Calu3 (cell line): Measurements from ENCODE around the gene GUCY2D. TPM values are rescaled to one million over a fixed set of nuclear protein-coding genes. Genes with fewer than 3 reads are reported as not detected.
"Not testable (repeated sequence)": the region's sequence is repeated elsewhere in the genome, so short reads cannot be mapped to it uniquely, and the experiment has no call there.

Experiments
- BruUV-seq: library from RNA; stranded (reverse); fragments of 400-500 nt; replicated peaks from 2 replicates; lab custom pipeline; 2021; lab: Mats Ljungman, UMichigan
- CTCF ChIA-PET: fragments of 300-600 bp; sonication (Branson Sonifier 250); formaldehyde crosslinking; loops from one replicate; lab custom pipeline; 2022; ENCODE audit warnings: antibody characterized with exemption; lab: Charles Lee
- DNase-seq: peaks from one replicate; pipeline ENCODE4 v3.0.0; 2022
- H3K27ac Mint-ChIP-seq: one replicate; pipeline ENCODE4 v1.8.0; 2022; ENCODE audit warnings: mixed read lengths; ENCODE audit not compliant: unreplicated experiment
- H3K27me3 Mint-ChIP-seq: one replicate; pipeline ENCODE4 v1.8.0; 2022; ENCODE audit warnings: mixed read lengths; ENCODE audit not compliant: unreplicated experiment
- H3K36me3 Mint-ChIP-seq: one replicate; pipeline ENCODE4 v1.8.0; 2022; ENCODE audit warnings: mild to moderate bottlenecking, moderate library complexity, mixed read lengths; ENCODE audit not compliant: insufficient read depth, unreplicated experiment
- H3K4me1 Mint-ChIP-seq: one replicate; pipeline ENCODE4 v1.8.0; 2022; ENCODE audit warnings: mild to moderate bottlenecking, low read depth, mixed read lengths; ENCODE audit not compliant: unreplicated experiment
- H3K4me3 Mint-ChIP-seq: one replicate; pipeline ENCODE4 v1.8.0; 2022; ENCODE audit warnings: mild to moderate bottlenecking, low read depth, moderate library complexity, mixed read lengths; ENCODE audit not compliant: unreplicated experiment
- H3K9me3 Mint-ChIP-seq: one replicate; pipeline ENCODE4 v1.8.0; 2022; ENCODE audit warnings: low read depth, mixed read lengths; ENCODE audit not compliant: unreplicated experiment
- intact Hi-C: fragments of 100-400 bp; cut with micrococcal nuclease; formaldehyde crosslinking; loops from one replicate; pipeline ENCODE4 v1.10.0; 2022; ENCODE audit not compliant: unreplicated experiment
- total RNA-seq: library from RNA; stranded (reverse); gene quantifications from 2 replicates; pipeline ENCODE4 v1.2.3, GENCODE V29; 2022
- TF ChIP-seq, protein P1 (sequence below): fragments of 200-600 bp; IDR thresholded peaks from one replicate; pipeline ENCODE4 v1.8.0; 2022; ENCODE audit warnings: antibody characterized with exemption; ENCODE audit not compliant: unreplicated experiment

The GUCY2D gene
- total RNA-seq, 1 experiment from 2014 or later = not detected

DNA sequence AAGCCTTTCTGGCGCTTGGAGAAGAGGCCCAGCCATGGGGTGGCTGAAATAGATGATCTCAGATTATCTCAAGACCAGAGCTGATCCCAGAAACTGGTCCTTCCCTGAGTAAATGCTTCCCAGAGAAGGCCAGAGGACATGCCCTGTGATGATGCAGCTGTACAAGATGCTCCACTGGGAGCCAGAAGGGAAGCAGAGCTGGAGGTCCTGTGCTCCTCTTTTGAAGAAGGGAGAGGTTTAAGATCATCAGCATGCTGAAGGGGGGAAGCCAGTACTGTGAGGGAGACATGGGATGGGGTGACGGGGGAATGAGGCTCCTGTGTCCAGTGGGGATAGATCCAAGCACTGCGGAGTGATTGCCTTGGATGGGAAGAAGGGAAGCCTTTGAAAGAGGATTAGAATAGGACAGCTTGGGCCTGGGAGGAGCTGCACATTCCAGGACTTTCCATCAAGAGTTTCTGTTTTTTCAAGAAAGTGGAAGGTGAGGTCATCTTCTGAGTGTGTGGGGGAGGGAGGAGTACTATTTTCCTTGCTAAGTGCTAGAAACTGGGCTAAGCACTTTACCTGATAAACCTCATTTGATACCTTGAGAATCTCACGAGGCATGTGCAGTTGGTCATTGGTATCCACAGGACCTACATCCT lies 20.1 kb downstream of the GUCY2D start:
- CTCF ChIA-PET = no interaction called here
- TF ChIP-seq, protein P1, sequence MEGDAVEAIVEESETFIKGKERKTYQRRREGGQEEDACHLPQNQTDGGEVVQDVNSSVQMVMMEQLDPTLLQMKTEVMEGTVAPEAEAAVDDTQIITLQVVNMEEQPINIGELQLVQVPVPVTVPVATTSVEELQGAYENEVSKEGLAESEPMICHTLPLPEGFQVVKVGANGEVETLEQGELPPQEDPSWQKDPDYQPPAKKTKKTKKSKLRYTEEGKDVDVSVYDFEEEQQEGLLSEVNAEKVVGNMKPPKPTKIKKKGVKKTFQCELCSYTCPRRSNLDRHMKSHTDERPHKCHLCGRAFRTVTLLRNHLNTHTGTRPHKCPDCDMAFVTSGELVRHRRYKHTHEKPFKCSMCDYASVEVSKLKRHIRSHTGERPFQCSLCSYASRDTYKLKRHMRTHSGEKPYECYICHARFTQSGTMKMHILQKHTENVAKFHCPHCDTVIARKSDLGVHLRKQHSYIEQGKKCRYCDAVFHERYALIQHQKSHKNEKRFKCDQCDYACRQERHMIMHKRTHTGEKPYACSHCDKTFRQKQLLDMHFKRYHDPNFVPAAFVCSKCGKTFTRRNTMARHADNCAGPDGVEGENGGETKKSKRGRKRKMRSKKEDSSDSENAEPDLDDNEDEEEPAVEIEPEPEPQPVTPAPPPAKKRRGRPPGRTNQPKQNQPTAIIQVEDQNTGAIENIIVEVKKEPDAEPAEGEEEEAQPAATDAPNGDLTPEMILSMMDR = no peak
- no peak for DNase-seq
- no peaks in the 10 kb centered on the region for H3K9me3 Mint-ChIP-seq
- peaks cover 8% of the 10 kb centered on the region for H3K4me1 Mint-ChIP-seq
- H3K36me3 Mint-ChIP-seq = no peaks in the 10 kb centered on the region
- H3K4me3 Mint-ChIP-seq = no peak overlapping the region
- no TSS peak for BruUV-seq
- no peak overlapping the region for H3K27ac Mint-ChIP-seq
- H3K27me3 Mint-ChIP-seq = peaks cover 29% of the 10 kb centered on the region
- intact Hi-C loops = no loop called here

DNA sequence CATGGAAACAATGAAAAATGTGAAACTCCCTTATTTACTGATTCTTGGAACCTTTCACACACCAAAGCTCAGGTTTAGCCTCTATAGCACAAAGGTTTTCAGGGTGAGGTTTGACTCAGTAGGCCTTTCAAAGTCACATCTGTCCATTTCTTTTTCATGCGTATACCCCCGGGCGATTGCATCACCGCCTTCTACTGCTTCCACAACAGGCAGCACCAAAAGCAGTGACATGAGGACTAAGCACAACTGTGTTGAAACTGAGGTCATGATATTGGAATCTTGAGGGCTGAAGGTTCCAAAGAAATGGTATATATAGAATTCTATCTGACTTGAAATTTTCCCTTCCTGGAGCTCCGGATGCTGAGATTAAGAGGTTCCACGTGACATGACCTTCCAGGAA lies 21.7 kb downstream of the GUCY2D start:
- BruUV-seq, CTCF ChIA-PET, H3K9me3 Mint-ChIP-seq, H3K36me3 Mint-ChIP-seq, H3K27ac Mint-ChIP-seq, intact Hi-C loops, H3K4me1 Mint-ChIP-seq, H3K4me3 Mint-ChIP-seq, DNase-seq: not testable (repeated sequence)
- peaks cover 45% of the 10 kb centered on the region for H3K27me3 Mint-ChIP-seq

DNA sequence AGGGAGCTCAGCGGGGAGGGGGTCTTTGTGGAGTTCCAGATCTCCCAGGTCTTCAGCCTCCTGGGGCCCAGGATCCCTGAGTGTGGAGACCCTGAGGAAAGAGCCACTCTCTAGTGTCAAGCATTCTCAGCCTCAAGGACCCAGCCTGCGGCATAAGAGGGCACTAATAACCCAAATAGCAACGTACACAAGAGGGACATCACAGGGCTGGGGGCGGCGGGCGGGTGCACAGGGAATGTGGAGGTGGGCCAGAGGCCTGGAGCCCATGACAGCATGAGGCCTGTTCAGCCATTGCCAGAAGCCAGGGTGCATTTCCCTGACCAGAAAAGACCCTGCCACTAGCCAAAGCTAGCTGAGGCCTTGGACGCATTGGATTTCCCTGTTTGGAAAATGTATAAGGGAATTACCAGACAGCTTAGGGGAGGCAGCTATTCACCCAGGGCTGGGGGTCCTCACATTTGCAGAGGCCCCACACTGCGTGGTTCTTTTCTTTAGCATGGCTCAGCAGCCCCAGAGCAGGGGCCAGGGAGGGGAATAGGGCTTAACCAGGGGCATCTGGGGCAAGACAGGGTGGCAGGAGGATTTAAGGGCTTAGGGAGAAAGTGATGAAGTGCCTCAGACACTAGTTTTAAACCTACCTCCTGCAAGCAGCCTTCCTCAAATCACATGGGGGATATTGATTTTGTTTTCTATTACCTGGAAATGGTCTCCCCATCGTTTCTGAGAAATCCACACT lies 22.9 kb downstream of the GUCY2D start:
- TF ChIP-seq, protein P1 = no peak
- Mint-ChIP-seq H3K36me3 (no peaks in the 10 kb centered on the region), H3K9me3 (no peaks in the 10 kb centered on the region), H3K27me3 (peaks cover 54% of the 10 kb centered on the region), H3K27ac (no peak overlapping the region), H3K4me3 (no peak overlapping the region), H3K4me1 (no peaks in the 10 kb centered on the region)
- intact Hi-C loops = no loop called here
- CTCF ChIA-PET = no interaction called here
- no peak for DNase-seq
- BruUV-seq = no TSS peak

DNA sequence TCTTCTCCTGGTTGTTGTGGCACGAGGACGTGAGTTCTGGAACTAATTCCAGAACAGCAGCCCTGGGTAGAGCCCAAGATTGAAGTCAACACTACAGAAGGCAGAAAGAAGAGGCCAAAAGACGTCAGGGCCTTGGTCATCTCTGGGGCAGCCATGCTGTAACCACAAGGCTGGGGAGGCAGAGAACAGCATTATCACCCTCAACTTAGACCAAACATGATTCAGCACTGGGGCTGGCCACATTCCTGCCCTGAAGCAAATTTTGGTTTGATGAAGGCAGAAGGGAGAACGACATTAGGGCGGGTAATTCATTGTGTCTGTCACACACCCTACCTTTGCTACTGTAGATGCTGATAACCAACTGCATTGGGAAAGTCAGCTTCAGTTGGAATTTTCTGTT lies 26.7 kb downstream of the GUCY2D start:
- Mint-ChIP-seq H3K4me3 (no peak overlapping the region), H3K27me3 (peaks cover 72% of the 10 kb centered on the region), H3K4me1 (peaks cover 8% of the 10 kb centered on the region), H3K9me3 (no peaks in the 10 kb centered on the region), H3K27ac (no peak overlapping the region), H3K36me3 (no peaks in the 10 kb centered on the region)
- TF ChIP-seq, protein P1 = no peak
- CTCF ChIA-PET = no interaction called here
- DNase-seq = no peak
- BruUV-seq = no TSS peak
- intact Hi-C loops = no loop called here

DNA sequence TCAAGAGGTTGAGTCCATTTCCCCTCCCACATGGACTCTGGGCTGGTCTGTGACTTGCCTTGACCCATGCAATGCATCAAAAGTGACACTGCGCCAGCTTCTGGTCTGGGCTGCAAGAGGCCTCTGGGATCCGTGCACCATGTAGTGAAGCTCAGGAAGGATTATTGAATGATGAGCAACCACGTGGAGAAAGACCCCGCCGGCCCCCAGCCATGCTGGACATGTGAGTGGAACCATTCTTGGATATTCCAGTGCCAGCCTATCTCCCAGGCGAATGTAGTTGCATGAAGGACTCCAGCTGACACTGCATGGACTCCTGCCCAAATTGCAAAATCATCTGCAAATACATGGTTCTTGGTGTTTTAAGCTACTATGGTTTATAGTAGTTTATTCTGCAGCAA lies 28.8 kb downstream of the GUCY2D start:
- CTCF ChIA-PET = no interaction called here
- intact Hi-C loops = no loop called here

More for the DNA sequence above, 28.8 kb downstream of the GUCY2D start:
- Mint-ChIP-seq H3K9me3 (no peaks in the 10 kb centered on the region), H3K27me3 (peaks cover 66% of the 10 kb centered on the region), H3K4me1 (peaks cover 8% of the 10 kb centered on the region), H3K4me3 (no peak overlapping the region), H3K36me3 (no peaks in the 10 kb centered on the region), H3K27ac (no peak overlapping the region)
- BruUV-seq = no TSS peak
- no peak for DNase-seq
- TF ChIP-seq, protein P1 = no peak
